Brain microvascular endothelial cell (primary cell): ENCODE data around the gene DAZAP1.
"Not testable (repeated sequence)": the region's sequence is repeated elsewhere in the genome, so short reads cannot be mapped to it uniquely, and the experiment has no call there.

ENCODE experiments used
- DNase-seq: peaks from one replicate; pipeline ENCODE4 v3.0.0-alpha.2; 2020
- H3K27ac ChIP-seq: fragments of 250-450 bp; sonication (Bioruptor Pico); 2 replicates; pipeline ENCODE4 v1.5.1; 2020; ENCODE audit warnings: mild to moderate bottlenecking, moderate library complexity
- H3K27me3 ChIP-seq: fragments of 250-450 bp; sonication (Bioruptor Pico); replicated peaks from 2 replicates; pipeline ENCODE4 v1.5.1; 2020; ENCODE audit warnings: mild to moderate bottlenecking
- H3K36me3 ChIP-seq: fragments of 250-450 bp; sonication (Bioruptor Pico); replicated peaks from 2 replicates; pipeline ENCODE4 v1.5.1; 2020; ENCODE audit warnings: mild to moderate bottlenecking
- H3K4me3 ChIP-seq: 2 replicates; pipeline ENCODE4 v1.5.1; 2011; ENCODE audit warnings: low read depth, mild to moderate bottlenecking, control low read depth, low read length, moderate library complexity
- in situ Hi-C: cut with HindIII; loops from 2 replicates; pipeline ENCODE4 v1.10.0; 2017; ENCODE audit warnings: low sequenced_read_pairs, low pct_ligation_motif_present
- TF ChIP-seq, protein P1 (sequence below): IDR thresholded peaks from 2 replicates; pipeline ENCODE4 v1.5.1; 2011; ENCODE audit warnings: low read depth, mild to moderate bottlenecking, moderate library complexity, low read length, control low read depth, inconsistent platforms; ENCODE audit errors: missing control alignments

Gene DAZAP1

DNA sequence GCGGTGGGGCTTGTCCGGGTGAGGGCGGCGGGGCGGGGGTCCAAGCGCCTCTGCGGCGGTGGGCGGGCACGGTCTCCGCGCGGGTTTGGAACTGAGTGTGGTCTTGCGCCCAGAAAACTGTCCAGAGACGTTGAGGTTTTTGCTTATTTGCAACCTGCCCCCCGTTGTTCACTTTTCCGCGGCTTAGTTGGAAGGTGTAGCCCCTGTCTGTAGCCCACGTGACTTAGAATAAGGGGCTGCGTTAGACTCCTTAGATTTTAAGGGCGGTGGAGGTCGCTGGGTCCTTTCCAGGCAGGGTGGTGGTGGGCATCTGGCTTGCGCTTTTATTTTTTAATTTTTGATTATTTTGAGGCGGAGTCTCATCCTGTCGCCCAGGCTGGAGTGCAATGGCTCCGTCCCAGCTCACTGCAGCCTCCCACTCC is 31.6 kb downstream of the DAZAP1 start:
- Histone ChIP-seq H3K27ac (peak overlapping the region; percentile 93), H3K36me3 (peaks cover 51% of the 10 kb centered on the region), H3K4me3 (peak overlapping the region; percentile 89), H3K27me3 (no peaks in the 10 kb centered on the region)
- in situ Hi-C loops = no loop called here
- TF ChIP-seq, protein P1, sequence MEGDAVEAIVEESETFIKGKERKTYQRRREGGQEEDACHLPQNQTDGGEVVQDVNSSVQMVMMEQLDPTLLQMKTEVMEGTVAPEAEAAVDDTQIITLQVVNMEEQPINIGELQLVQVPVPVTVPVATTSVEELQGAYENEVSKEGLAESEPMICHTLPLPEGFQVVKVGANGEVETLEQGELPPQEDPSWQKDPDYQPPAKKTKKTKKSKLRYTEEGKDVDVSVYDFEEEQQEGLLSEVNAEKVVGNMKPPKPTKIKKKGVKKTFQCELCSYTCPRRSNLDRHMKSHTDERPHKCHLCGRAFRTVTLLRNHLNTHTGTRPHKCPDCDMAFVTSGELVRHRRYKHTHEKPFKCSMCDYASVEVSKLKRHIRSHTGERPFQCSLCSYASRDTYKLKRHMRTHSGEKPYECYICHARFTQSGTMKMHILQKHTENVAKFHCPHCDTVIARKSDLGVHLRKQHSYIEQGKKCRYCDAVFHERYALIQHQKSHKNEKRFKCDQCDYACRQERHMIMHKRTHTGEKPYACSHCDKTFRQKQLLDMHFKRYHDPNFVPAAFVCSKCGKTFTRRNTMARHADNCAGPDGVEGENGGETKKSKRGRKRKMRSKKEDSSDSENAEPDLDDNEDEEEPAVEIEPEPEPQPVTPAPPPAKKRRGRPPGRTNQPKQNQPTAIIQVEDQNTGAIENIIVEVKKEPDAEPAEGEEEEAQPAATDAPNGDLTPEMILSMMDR = no peak
- DNase-seq = no peak

DNA sequence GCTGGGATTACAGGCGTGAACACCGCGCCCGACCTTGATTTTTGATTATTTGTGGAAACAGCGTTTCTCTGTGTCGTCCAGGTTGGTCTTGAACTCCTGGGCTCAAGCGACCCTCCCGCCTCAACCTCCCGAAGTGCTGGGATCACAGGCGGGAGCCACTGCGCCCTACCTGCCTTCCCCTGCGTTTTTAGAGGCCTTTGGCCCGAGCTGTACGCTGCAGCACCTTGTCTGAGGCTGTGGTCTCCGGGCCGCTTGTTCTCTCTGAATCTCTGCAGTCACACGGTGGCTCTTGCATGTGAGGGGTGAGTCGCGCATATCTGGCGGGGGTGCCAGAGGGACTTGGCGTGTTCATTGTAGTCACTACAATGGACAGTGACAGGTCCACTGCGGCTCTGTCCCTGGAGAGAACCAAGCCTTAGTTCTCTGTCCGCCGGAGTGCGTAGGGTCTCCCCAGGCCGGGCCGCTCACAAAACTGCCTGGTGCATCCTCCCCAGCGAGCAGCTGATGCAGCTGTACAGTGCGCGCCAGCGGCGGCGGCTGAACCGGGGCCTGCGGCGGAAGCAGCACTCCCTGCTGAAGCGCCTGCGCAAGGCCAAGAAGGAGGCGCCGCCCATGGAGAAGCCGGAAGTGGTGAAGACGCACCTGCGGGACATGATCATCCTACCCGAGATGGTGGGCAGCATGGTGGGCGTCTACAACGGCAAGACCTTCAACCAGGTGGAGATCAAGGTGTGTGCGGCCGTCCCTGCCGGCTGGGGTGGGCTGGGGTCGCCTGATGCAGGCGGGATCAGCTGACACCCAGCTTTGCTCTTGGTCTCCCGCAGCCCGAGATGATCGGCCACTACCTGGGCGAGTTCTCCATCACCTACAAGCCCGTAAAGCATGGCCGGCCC is 32.4 kb downstream of the DAZAP1 start:
- H3K27me3 ChIP-seq, in situ Hi-C loops: not testable (repeated sequence)
- peak; percentile 20 for DNase-seq
- H3K27ac ChIP-seq = peak overlapping the region; percentile 93
- H3K36me3 ChIP-seq = peaks cover 43% of the 10 kb centered on the region
- peak overlapping the region; percentile 89 for H3K4me3 ChIP-seq

DNA sequence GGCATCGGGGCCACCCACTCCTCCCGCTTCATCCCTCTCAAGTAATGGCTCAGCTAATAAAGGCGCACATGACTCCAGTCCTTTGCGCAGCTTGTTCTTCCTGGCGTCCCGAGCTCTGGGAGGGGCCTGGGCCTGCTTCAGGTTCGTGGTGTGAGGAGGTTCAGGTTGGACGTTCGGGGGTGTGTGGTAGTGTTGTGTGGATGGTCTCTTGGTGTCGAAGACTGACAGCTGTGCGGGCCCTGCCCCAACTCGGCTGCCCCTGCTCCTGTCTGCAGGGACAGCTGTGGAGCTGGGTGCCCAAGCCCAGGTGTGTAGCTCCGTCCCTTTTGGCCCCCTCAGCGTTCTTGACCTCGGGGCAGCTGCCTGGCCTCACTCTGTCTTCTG is 33.0 kb downstream of the DAZAP1 start:
- in situ Hi-C loops = no loop called here
- TF ChIP-seq, protein P1 = no peak
- Histone ChIP-seq H3K27ac (no peak overlapping the region), H3K27me3 (peaks cover 2% of the 10 kb centered on the region), H3K4me3 (peak overlapping the region; percentile 9), H3K36me3 (peaks cover 42% of the 10 kb centered on the region)
- no peak for DNase-seq

DNA sequence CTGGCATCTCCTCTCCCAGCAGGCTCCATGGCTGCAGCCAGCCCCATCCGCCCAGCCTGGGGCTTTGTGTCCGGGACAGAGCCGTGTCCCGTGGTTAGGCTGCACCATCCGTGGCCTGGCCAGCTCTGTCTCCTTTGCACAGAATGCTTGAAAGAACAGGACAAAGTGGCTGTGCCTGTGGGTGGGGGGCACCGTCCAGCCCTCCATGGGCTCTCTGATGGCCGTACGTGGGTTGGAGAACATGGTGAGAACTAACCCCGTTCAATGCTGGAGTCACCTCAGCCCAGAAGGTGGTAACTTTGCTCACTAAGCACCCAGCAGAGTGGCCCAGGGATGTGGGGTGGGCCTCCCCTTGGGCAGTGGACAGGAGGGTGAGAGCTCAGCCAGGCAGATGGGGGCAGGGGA is 33.6 kb downstream of the DAZAP1 start:
- no peak overlapping the region for H3K27ac ChIP-seq
- H3K27me3 ChIP-seq = peaks cover 3% of the 10 kb centered on the region
- no peak overlapping the region for H3K4me3 ChIP-seq

DNA sequence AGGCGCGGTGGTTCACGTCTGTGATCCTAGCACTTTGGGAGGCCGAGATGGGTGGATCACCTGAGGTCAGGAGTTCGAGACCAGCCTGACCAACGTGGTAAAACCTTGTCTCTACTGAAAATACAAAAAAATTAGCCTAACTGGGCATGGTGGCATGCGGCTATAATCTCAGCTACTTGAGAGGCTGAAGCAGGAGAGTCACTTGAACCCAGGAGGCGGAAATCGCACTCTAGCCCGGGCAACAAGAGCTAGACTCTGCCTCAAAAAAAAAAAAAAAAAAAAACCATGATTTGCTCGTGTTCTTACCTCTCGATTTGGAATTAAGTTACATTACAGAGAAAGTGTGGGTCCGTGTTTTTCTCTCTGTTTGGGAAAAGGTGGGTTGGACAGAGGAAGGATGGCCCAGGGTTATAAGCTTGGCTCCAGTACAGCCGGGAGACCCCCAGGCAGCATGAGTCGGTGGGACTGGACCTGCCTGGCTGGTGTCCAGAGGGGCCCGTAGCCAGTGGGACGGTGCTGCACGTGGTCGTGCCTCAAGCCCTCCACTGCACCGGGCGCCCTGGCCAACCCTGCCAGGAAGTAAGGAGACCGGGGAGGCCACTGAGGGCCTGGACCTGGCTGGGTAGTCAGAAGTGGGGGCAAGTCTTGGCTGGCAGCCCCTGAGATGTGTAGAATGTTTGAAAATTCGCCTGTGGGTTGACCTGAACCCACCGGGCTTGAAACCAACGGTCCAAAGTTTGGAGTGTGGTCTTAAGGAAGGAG is 34.5 kb downstream of the DAZAP1 start:
- no peak for DNase-seq
- H3K4me3 ChIP-seq = no peak overlapping the region
- H3K27ac ChIP-seq = no peak overlapping the region
- TF ChIP-seq, protein P1 = no peak
- peaks cover 37% of the 10 kb centered on the region for H3K36me3 ChIP-seq
- peaks cover 11% of the 10 kb centered on the region for H3K27me3 ChIP-seq
- in situ Hi-C loops = no loop called here

More for the DNA sequence above, 33.6 kb downstream of the DAZAP1 start:
- TF ChIP-seq, protein P1 = no peak
- H3K36me3 ChIP-seq = peaks cover 37% of the 10 kb centered on the region
- DNase-seq = no peak
- in situ Hi-C loops = no loop called here

DNA sequence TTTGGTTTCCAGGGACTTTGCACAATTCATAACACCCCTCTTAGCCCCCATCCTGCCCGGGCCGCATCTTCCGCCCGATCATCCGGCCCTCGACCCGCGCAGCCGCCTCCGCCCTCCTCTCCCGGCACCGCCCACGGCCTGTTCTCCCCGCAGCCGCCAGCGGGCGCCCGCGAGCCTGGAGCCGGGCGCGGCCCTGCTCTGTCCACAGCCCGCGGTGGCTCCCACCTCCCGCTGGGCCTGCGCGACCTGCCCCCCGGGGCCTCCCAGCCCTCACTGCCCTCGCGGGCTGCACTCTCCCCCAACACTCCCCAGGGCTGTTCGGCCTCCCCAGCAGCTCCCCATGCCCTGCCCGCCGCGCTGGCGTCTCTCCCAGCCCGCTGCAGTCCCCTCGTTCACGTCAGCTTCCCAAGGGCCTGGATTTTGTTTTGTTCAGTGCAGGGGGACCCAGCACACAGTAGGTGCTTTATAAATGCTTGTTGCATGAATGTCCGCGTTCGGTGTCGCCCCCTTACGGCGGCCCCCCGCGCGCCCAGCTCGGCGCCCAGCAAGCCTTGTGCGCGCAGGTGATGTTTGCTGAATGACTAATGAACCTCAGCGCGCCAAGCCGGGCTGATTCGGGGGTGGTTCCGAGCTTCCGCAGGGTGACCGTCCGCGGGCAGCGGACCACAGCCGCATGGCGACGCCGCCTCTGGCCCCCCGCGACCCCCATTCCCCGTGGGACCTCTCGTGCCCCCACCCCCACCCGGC is 38.0 kb downstream of the DAZAP1 start:
- TF ChIP-seq, protein P1 = peak; percentile 58
- DNase-seq = peak; percentile 37
- H3K27me3 ChIP-seq = peaks cover 31% of the 10 kb centered on the region
- H3K27ac ChIP-seq = no peak overlapping the region
- in situ Hi-C loops = no loop called here
- H3K4me3 ChIP-seq = peak overlapping the region; percentile 35
- peaks cover 30% of the 10 kb centered on the region for H3K36me3 ChIP-seq
